Choroid plexus epithelial cell (primary cell): Measurements from ENCODE around the gene ZSCAN5C.

ENCODE experiments used
- DNase-seq: peaks from one replicate; pipeline ENCODE4 v3.0.0-alpha.2; 2010; ENCODE audit warnings: low read depth
- H3K4me3 ChIP-seq: 2 replicates; pipeline ENCODE4 v1.5.1; 2011; ENCODE audit warnings: low read depth, mild to moderate bottlenecking, control low read depth, low read length, moderate library complexity
- CTCF ChIP-seq: conservative IDR thresholded peaks from 2 replicates; pipeline ENCODE4 v1.5.1; 2011; ENCODE audit warnings: low read depth, mild to moderate bottlenecking, control low read depth, inconsistent platforms, low read length, moderate library complexity

Gene ZSCAN5C

GRCh38 chr19:56252699-56253422 is 50.8 kb downstream of the ZSCAN5C start:
- no peak overlapping the region for H3K4me3 ChIP-seq
- peak; percentile 99 for TF ChIP-seq CTCF
- DNase-seq = peak; percentile 92

- peak; percentile 82 for DNase-seq
Observed at GRCh38 chr19:56253737-56254136, 51.7 kb downstream of the ZSCAN5C start.

GRCh38 chr19:56258272-56258671 is 56.2 kb downstream of the ZSCAN5C start:
- no peak for DNase-seq
- H3K4me3 ChIP-seq = no peak overlapping the region
- TF ChIP-seq CTCF = no peak

More at GRCh38 chr19:56253737-56254136, 51.7 kb downstream of the ZSCAN5C start:
- TF ChIP-seq CTCF = peak; percentile 52
- H3K4me3 ChIP-seq = no peak overlapping the region
